ENCODE measurements around the gene SLX4IP.
"Not testable (repeated sequence)": the region's sequence is repeated elsewhere in the genome, so short reads cannot be mapped to it uniquely, and the experiment has no call there.

SLX4IP gene

GRCh38 chr20:10584371-10584770 is 149.3 kb downstream of the SLX4IP start:
- no peak for TF ChIP-seq CTCF (IDR thresholded peaks at IDR 0.05; ENCODE audit: low read length, missing control alignments)
- no peak for DNase-seq (ENCODE audit: low read depth)
- H3K4me3 ChIP-seq (replicated peaks; ENCODE audit: low read depth, low read length) = no peak overlapping the region

- H3K4me3 ChIP-seq (replicated peaks; ENCODE audit: low read depth, low read length) = no peak overlapping the region
- no peak for TF ChIP-seq CTCF (IDR thresholded peaks at IDR 0.05; ENCODE audit: low read length, missing control alignments)
- no peak for DNase-seq (ENCODE audit: low read depth)
These were observed 150.2 kb downstream of the SLX4IP start for GRCh38 chr20:10585308-10585707.

- no peak for DNase-seq (ENCODE audit: low read depth)
- no peak for TF ChIP-seq CTCF (IDR thresholded peaks at IDR 0.05; ENCODE audit: low read length, missing control alignments)
- no peak overlapping the region for H3K4me3 ChIP-seq (replicated peaks; ENCODE audit: low read depth, low read length)
These were observed 151.2 kb downstream of the SLX4IP start for GRCh38 chr20:10586296-10586695.

GRCh38 chr20:10590446-10590845 is 155.3 kb downstream of the SLX4IP start:
- not testable (repeated sequence) for H3K4me3 ChIP-seq (replicated peaks; ENCODE audit: low read depth, low read length); DNase-seq (ENCODE audit: low read depth)

DNA sequence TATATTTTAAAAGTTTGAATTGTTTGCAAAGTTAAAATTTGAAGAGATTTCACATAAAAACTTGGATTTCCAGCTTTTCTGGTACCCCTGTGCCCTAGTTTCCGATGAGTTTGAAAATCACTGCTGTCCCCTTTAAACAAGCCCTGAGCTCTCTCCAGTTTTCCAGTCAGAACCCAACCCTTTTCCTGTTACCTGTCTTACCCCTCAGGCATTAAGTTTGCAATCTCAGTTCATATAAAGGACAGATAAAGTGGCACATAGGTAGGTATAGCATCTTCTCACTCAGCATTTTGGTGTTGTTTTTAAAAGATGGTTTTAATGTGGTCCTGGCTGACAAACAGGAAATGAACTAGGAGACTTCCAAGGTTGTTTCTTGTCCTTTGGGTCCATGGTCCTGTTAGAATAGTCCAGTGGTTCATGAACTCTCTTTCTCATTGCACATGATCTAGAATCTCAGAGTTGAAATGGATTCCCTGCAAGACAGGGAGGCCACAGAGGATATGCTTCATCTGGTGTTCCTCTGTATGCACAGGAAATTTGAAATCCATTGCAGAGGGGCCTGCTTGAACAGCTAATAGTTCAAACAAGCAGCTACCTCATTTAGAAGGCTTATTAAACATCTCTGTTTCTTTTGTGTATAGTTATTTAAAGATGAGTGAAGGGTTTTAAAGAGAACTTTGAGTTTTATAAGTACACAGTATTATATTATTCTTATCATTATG is 156.0 kb downstream of the SLX4IP start:
- DNase-seq (ENCODE audit: low read depth) = no peak
- no peak overlapping the region for H3K4me3 ChIP-seq (replicated peaks; ENCODE audit: low read depth, low read length)
- TF ChIP-seq CTCF (IDR thresholded peaks at IDR 0.05; ENCODE audit: low read length, missing control alignments) = no peak

DNA sequence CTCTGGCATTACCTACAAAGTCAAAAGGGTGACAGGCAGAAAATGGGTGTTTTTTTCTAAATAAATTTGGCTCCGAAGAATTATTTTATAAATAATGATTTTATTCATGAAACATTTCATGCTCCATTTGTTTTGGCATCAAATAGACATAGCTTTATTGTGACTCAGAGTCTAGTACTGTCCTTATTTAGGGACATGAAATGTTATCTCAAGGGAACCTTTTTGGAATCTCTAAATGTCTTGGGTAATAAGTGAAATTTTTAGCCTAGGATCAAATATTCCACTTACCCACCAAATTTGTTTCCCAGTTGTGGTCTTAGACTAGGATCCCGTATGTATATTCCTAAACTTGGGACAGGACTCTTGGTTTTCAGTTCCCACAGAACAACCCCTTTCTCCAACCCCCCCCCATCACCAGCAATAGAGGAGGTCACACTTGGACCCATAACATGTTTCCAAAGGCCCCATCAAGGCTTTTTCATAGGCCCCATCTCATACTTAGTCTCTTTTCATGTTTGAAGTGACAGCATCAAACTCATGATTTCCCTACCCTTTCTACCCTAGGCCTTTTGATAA is 156.9 kb downstream of the SLX4IP start:
- DNase-seq (ENCODE audit: low read depth) = peak; percentile 59
- TF ChIP-seq CTCF (IDR thresholded peaks at IDR 0.05; ENCODE audit: low read length, missing control alignments) = no peak
- H3K4me3 ChIP-seq (replicated peaks; ENCODE audit: low read depth, low read length) = no peak overlapping the region

- no peak for TF ChIP-seq CTCF (IDR thresholded peaks at IDR 0.05; ENCODE audit: low read length, missing control alignments)
- no peak for DNase-seq (ENCODE audit: low read depth)
- no peak overlapping the region for H3K4me3 ChIP-seq (replicated peaks; ENCODE audit: low read depth, low read length)
These were observed 159.3 kb downstream of the SLX4IP start for GRCh38 chr20:10594296-10594868.

Data from fibroblast of pulmonary artery (primary cell).